Left lobe of liver (tissue), 2 donors: ENCODE results near the gene TMEM123. TPM values are rescaled to one million over a fixed set of nuclear protein-coding genes. Genes with fewer than 3 reads are reported as not detected.
"Not testable (repeated sequence)": the region's sequence is repeated elsewhere in the genome, so short reads cannot be mapped to it uniquely, and the experiment has no call there.

Experiments used
- ATAC-seq: fragments of 200-7000 bp; cut with Tn5 transposase; one replicate; pipeline ENCODE4 v1.9.1; 2020; ENCODE audit warnings: mild to moderate bottlenecking, moderate library complexity
- DNase-seq: peaks from one replicate; pipeline ENCODE4 v3.0.0-alpha.2; 2020; ENCODE audit warnings: low spot score
- total RNA-seq: library from RNA; stranded (reverse); gene quantifications from one replicate; pipeline ENCODE4 v1.2.1, GENCODE V29; 2021
- donor health status: DM: no; HTN: no; CAD: no; lungs with moderate emphysema.
- donor health status: DM: no; HTN: yes; CAD: no.

TMEM123 gene
- total RNA-seq, 1 donor from 2014 or later = 156 TPM

DNA sequence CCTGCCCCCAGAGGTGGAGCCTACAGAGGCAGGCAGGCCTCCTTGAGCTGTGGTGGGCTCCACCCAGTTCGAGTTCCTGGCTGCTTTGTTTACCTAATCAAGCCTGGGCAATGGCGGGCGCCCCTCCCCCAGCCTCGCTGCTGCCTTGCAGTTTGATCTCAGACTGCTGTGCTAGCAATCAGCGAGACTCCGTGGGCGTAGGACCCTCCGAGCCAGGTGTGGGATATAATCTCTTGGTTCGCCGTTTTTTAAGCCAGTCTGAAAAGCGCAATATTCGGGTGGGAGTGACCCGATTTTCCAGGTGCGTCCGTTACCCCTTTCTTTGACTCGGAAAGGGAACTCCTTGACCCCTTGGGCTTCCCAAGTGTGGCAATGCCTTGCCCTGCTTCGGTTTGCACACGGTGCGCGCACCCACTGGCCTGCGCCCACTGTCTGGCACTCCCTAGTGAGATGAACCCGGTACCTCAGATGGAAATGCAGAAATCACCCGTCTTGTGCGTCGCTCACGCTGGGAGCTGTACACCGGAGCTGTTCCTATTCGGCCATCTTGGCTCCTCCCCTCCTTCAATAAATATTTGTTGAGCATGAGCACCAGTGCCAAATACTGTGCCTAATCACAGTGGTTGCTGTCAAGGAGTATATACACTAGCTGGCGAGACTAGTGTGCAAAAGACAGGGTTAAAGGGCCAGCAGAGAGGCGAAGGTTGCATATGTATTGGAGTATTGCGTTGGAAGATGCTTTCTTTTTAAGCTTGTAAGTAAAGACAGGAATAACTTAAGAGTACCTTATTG is 77.7 kb downstream of the TMEM123 start:
- ATAC-seq, DNase-seq: not testable (repeated sequence)

GRCh38 chr11:102368472-102368871 is 84.1 kb downstream of the TMEM123 start:
- DNase-seq (no peak), ATAC-seq (no peak)

DNA sequence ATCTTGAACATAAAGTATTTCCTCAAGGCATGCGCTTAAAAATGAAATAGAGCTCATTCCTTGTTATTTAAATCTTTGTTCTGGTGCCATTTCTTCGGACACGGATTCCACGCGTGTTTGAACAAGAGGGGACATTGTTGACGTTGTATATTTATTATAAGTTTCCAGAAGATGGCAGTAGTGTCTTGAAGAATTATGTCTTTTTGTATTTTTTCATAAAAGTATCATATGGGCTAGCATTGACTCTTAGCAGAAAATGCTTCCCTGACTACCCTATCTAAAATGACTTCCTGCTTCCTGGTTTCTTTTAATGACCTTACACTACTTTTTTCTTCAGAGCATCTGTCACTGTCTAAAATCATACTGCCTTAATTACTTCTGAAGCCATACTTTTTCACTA is 85.2 kb downstream of the TMEM123 start:
- peak; percentile 38 for ATAC-seq
- no peak for DNase-seq

GRCh38 chr11:102364991-102365390 is 87.6 kb downstream of the TMEM123 start:
- no peak for ATAC-seq
- DNase-seq = no peak

DNA sequence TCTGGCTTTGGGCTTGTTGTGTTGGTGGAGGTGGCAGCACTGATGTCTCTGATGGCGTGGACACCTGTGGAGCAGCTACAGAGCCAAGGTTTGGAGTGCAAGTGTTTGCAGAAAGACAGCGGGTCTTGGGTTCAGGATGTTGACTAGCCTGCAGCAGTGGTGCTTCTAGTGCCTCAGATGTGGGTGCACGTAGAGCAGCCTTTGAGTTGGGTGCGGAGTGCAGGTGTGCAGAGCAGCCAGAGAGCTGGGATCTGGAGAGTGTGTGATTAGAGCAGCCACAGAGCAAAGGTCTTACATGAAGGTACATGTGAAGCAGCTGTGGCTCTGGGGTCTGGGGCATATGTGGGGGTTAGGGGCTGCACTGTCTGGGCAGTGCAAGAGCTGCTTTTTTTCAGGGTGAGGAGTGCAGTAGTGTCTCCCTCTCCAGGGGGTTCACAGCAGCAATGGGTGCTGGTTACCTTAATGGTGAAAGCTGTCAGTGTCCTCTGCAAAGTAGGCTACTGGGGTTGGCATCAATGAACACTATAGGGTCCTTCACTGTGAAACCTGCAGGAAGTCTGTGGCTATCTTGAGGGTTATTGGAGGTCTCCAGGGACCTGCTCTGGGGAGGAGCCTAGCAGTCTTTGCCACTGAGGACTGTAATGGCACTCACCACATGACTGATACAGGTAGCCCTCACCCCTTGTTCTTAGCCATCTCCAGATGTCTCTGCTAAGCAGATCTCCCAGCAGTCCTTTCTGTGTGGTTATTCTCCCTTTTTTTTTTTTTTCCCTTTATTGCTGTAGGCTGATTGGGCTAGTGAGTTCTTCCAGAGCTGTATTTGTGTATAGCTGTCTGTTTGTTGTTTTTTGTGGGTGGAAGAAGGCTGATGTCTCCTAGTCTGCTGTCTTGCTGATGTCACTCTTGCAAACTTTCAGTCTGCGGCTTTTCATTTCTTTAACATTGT is 91.2 kb downstream of the TMEM123 start:
- peak; percentile 30 for ATAC-seq
- no peak for DNase-seq

DNA sequence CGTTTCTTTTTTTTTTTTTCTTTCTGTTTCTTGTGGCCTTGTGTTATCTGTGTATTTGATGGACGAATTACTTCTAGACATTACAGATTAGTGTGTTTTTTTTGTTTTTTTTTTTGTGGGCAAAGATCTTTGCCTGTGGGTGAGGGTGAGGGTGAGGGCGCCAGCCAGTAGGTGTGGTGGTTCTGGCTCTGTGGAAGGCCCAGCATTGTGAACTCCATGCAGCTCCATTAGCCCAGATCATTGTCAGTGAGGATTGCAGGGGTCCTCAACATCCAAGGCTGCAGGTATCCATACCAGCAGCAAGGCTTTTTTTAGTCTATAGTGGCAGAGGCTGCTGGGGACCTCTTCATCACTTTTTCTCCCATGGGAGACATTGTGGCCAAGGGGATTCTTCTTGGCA is 91.9 kb downstream of the TMEM123 start:
- DNase-seq (no peak), ATAC-seq (no peak)

DNA sequence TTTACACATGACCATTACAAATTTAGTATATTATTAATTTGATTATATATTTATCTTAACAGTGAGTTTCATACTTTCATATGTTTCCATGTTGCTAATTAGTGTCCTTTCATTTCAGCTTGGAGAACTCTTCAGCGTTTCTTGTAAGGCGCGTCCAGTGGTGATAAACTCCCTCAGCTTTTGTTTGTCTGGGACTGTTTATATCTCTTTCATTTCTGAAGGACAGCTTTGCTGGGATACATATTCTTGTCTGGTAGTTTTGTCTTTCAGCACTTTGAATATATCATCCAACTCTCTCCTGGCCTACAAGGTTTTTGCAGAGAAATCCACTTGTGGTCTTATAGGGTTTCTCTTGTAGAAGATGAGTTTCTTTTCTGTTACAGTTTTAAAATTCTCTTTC is 93.2 kb downstream of the TMEM123 start:
- ATAC-seq (no peak), DNase-seq (no peak)

GRCh38 chr11:102357116-102357515 is 95.4 kb downstream of the TMEM123 start:
- ATAC-seq (no peak), DNase-seq (no peak)

DNA sequence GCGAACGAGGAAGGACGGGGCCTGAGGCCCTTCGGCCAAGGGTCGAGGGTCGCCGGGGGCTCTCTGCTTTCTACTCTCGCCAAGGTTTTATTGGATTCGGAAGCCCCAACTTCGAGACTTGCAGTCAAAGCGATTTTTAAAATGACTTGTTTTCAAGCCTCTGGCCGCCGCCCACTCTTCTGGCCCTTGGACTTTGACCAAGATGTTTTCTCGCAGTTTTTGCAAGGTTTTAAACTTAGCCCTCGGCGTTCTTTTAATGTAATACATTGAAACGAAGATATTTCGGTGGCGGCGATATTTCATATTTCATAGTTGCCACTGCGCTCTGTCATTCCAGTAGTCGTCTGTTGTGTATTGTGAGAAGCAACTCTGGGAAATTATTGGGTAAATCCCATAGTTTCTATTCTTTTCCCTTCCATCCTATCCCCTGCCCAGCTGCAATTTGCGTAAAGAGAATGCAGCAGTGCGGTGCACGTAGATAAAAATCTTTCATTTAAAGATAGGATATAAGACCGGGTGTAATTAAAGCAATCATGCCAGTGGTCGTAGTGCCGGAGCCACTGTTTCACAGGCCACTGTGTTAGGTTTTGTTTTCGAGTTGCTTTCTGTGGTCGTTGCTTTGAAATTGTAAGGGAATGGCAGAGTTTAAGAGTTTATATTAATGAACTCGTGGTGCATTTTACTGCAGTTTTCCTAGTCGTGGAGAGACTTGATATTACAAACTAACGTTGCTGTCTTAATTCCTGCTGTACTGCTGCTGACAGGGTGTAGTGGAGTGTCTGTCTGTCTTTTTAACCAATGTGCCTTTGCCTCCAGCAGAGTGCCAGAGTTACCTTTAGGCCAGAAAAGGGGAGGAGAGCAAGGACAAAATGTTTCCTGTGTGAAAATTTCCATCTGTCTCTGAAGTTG is 104.8 kb downstream of the TMEM123 start:
- DNase-seq = no peak

GRCh38 chr11:102346748-102347461 is 105.7 kb downstream of the TMEM123 start, which contains the start of gene BIRC2:
Gene BIRC2, plus strand, starts transcription at chr11:102347214. Its CDS starts 2,641 bp downstream, at chr11:102349855.
- ATAC-seq (peak; percentile 96), DNase-seq (peak; percentile 97)

More for the DNA sequence above, 104.8 kb downstream of the TMEM123 start:
- ATAC-seq = peak; percentile 51

DNA sequence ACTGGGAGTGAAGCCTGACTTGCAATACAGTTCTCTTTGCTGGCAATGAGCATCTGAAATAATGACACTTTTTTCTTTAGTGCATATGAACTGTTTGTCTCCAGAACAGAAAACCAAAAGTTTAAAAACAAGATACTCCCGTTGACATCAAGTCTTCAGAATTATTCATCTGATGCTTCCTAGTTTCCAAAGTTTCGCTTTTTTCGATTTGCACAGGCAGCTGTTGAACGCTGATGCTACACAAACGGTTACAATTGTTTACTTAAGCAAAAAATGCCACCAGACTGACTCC is 106.2 kb downstream of the TMEM123 start:
- ATAC-seq = no peak
- DNase-seq = no peak

Other genes starting within 250 kb of the TMEM123 start
- 2.1 TPM for gene BIRC3, start 135.3 kb downstream of the TMEM123 start, total RNA-seq
- 20.8 TPM for gene BIRC2, start 105.6 kb downstream of the TMEM123 start, total RNA-seq
- gene MMP7, start 78.0 kb upstream of the TMEM123 start, total RNA-seq = 1.5 TPM
- gene MMP20, start 172.6 kb upstream of the TMEM123 start, total RNA-seq = not detected